ENCODE measurements around the gene PRKAA2. TPM values are rescaled to one million over a fixed set of nuclear protein-coding genes. Genes with fewer than 3 reads are reported as not detected.

The PRKAA2 gene
- total RNA-seq, 1 experiment from 2014 or later, result 4.0 TPM

DNA sequence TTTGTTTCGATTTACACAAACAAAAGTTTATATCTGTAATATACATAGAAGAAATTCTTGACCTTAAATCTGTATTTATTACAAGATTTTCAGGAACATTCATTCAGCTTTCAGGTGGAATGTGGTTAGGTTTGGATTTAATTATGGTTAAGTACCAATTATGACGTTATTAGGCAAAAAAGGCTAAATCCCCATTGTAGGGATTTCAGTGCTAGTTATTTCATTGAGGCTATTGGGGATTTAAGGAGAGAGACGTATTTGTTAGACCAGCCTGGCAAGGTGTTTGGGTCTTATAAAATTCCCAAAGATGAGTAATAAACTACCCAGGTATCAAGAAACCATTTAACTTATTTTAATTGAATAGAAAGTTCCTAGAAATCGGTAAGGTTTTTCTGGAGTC, 26.0 kb downstream of the PRKAA2 start:
- no peak overlapping the region for H3K14ac ChIP-seq (ENCODE audit: insufficient read depth, low read length)
- H3K23me2 ChIP-seq (ENCODE audit: insufficient read length, low read depth, low read length, poor library complexity, severe bottlenecking), result no peaks in the 10 kb centered on the region
- no peak overlapping the region for H3K18ac ChIP-seq (ENCODE audit: insufficient read length, low read depth, low read length)
- H3K79me2 ChIP-seq (ENCODE audit: insufficient read depth, low read length), result no peaks in the 10 kb centered on the region
- no peak overlapping the region for H3K56ac ChIP-seq (ENCODE audit: insufficient read length, low read depth, low read length)
- no peak overlapping the region for H3K4ac ChIP-seq (ENCODE audit: low read depth, low read length)
- no peaks in the 10 kb centered on the region for H3K27me3 Mint-ChIP-seq (ENCODE audit: low read depth)
- DNase-seq, result no peak
- H2AK5ac ChIP-seq (ENCODE audit: insufficient read length, low read length), result no peak overlapping the region
- TF ChIP-seq, protein P1, sequence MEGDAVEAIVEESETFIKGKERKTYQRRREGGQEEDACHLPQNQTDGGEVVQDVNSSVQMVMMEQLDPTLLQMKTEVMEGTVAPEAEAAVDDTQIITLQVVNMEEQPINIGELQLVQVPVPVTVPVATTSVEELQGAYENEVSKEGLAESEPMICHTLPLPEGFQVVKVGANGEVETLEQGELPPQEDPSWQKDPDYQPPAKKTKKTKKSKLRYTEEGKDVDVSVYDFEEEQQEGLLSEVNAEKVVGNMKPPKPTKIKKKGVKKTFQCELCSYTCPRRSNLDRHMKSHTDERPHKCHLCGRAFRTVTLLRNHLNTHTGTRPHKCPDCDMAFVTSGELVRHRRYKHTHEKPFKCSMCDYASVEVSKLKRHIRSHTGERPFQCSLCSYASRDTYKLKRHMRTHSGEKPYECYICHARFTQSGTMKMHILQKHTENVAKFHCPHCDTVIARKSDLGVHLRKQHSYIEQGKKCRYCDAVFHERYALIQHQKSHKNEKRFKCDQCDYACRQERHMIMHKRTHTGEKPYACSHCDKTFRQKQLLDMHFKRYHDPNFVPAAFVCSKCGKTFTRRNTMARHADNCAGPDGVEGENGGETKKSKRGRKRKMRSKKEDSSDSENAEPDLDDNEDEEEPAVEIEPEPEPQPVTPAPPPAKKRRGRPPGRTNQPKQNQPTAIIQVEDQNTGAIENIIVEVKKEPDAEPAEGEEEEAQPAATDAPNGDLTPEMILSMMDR (conservative IDR thresholded peaks at IDR 0.05), result no peak
- H4K8ac ChIP-seq (replicated peaks; ENCODE audit: insufficient read length, low read depth, low read length), result no peak overlapping the region
- no peaks in the 10 kb centered on the region for H3K9me3 Mint-ChIP-seq
- peaks cover 4% of the 10 kb centered on the region in 2 experiments for H3K4me1 Mint-ChIP-seq
- no peaks in the 10 kb centered on the region for H3K9me3 ChIP-seq (ENCODE audit: control insufficient read depth, low read depth, low read length)
- H2BK15ac ChIP-seq (ENCODE audit: low read depth, low read length), result no peak overlapping the region
- H4K5ac ChIP-seq (ENCODE audit: insufficient read length, low read depth, low read length), result no peak overlapping the region
- H3K4me3 Mint-ChIP-seq, result no peak overlapping the region
- no peak overlapping the region for H2AFZ ChIP-seq (ENCODE audit: low read length)
- H3K4me2 ChIP-seq (ENCODE audit: insufficient read depth, insufficient read length, low read length), result no peak overlapping the region
- no peaks in the 10 kb centered on the region for H4K20me1 ChIP-seq (ENCODE audit: control insufficient read depth, insufficient read depth, insufficient read length)
- no peaks in the 10 kb centered on the region for H3K79me1 ChIP-seq (ENCODE audit: insufficient read depth, low read depth, low read length, poor library complexity, severe bottlenecking)
- H3K36me3 Mint-ChIP-seq (ENCODE audit: insufficient read depth in 1 of 3, low read depth in 3 of 3), result no peaks in the 10 kb centered on the region
- no peak overlapping the region for H2BK5ac ChIP-seq (ENCODE audit: insufficient read length, low read length)
- H3K4me1 ChIP-seq (ENCODE audit: insufficient read depth, low read length), result peaks cover 2% of the 10 kb centered on the region; the same call in 1 of the 2 replicates
- H3K27ac ChIP-seq (ENCODE audit: insufficient read length, low read depth, low read length), result no peak overlapping the region
- H3K27ac Mint-ChIP-seq, result no peak overlapping the region; a peak in 1 of 7 replicates
- H2BK20ac ChIP-seq (ENCODE audit: low read depth, low read length, poor library complexity, severe bottlenecking), result no peak overlapping the region
- no peak overlapping the region for H4K91ac ChIP-seq (ENCODE audit: insufficient read length, low read depth, low read length)
- no peaks in the 10 kb centered on the region for H3K27me3 ChIP-seq (ENCODE audit: insufficient read depth, low read length)
- H2BK120ac ChIP-seq (ENCODE audit: low read depth, low read length, poor library complexity, severe bottlenecking), result no peak overlapping the region
- no peak overlapping the region for H3K23ac ChIP-seq (ENCODE audit: insufficient read length, low read depth, low read length)
- H3T11ph ChIP-seq (ENCODE audit: low read length), result no peak overlapping the region
- H2BK12ac ChIP-seq (ENCODE audit: insufficient read length, low read depth, low read length), result no peak overlapping the region
- no peak overlapping the region for H3K9ac ChIP-seq (ENCODE audit: extremely low read depth, insufficient read length, low read length)
- WGBS (ENCODE audit: extremely low coverage, insufficient read length, low lambda C conversion rate), result no CpG with 5 or more reads among the region's 4 CpGs

Data from H9 (cell line).